GM18951 (cell line): ENCODE measurements around the gene SYNPO2.

Experiments used
- POLR2A ChIP-seq: IDR thresholded peaks from 4 replicates; pipeline ENCODE4 v1.6.1; 2011; ENCODE audit warnings: mild to moderate bottlenecking; ENCODE audit not compliant: insufficient read length, insufficient read depth; ENCODE audit errors: extremely low read depth
- in situ Hi-C: fragments of 300-500 bp; cut with MboI; formaldehyde crosslinking; loops from one replicate; pipeline ENCODE4 v1.12.0; 2022; ENCODE audit warnings: low sequenced_read_pairs, mixed read lengths, inconsistent platforms; ENCODE audit not compliant: unreplicated experiment

SYNPO2 gene

DNA sequence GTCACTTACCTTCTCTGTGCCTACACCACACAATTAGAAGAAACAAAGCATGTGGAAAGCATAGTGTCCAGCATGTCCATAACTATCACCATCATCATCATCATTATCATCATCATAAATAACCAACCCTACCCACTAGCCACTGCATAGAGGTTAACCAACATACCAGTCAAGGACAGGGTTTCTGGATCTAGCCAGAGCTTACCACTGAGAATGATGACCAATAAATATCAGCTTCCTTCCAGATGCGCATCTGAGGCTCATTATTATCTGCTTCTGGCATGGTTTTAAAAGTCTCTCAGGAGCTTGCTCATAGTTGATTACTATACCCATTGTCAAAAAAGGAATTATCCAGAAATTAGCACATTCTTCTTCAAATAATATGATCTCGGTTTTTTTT is 221.5 kb downstream of the SYNPO2 start:
- in situ Hi-C loops, result no loop called here

More for the DNA sequence above, 221.5 kb downstream of the SYNPO2 start:
- no peak for TF ChIP-seq POLR2A
